ENCODE measurements around the gene UBE3B.

GRCh38 chr12:109554761-109555160 is 77.3 kb downstream of the UBE3B start:
- no peak for TF ChIP-seq YY1 (IDR thresholded peaks at IDR 0.05; ENCODE audit: insufficient read depth, insufficient read length)
- no peak for TF ChIP-seq ZNF274 (IDR thresholded peaks at IDR 0.05; ENCODE audit: low read depth, low read length)

All from NT2/D1 (cell line).